K562 (cell line): Measurements from ENCODE around the gene RGS21. TPM values are rescaled to one million over a fixed set of nuclear protein-coding genes. Genes with fewer than 3 reads are reported as not detected.

Source experiments
- ATAC-seq: fragments of 200-7000 bp; cut with Tn5 transposase; 3 replicates; pipeline ENCODE4 v1.9.1; 2020; ENCODE audit warnings: moderate library complexity
- BruUV-seq: library from RNA; stranded (reverse); fragments of 400-500 nt; replicated peaks from 2 replicates; lab custom pipeline; 2021; lab: Mats Ljungman, UMichigan
- CTCF ChIA-PET: fragments of 300-600 bp; formaldehyde crosslinking; extraction: SDS; loops from one replicate; lab custom pipeline; 2021; ENCODE audit warnings: low intra/inter-chr PET ratio; lab: Yijun Ruan, JAX
- POLR2A ChIA-PET: fragments of 300-600, 350-650 bp; sonication (Branson Sonifier 250); formaldehyde crosslinking; extraction: SDS; loops from one replicate; lab custom pipeline; 2021; ENCODE audit warnings: antibody characterized with exemption, inconsistent platforms; lab: Yijun Ruan, JAX
- DNase-seq, 4 experiments: peaks; one replicate each; pipeline versions ENCODE4 v3.0.0 to v3.0.0-alpha.2; 2011 to 2018; ENCODE audit warnings: low spot score in 3 of 4, mixed read lengths in 3 of 4; ENCODE audit errors: extremely low read depth in 1 of 4
- FAIRE-seq: peaks from 2 replicates; lab custom pipeline; 2011; peaks lifted over from hg19 to GRCh38; lab: Jason Lieb, UNC
- H2AFZ ChIP-seq: 2 replicates; pipeline ENCODE4 v1.6.0; 2011; ENCODE audit warnings: low read depth, low read length, control low read depth, inconsistent platforms
- H3K27ac ChIP-seq: fragments of 200-600 bp; 3 replicates; pipeline ENCODE4 v1.8.0; 2011; ENCODE audit warnings: low read depth, mild to moderate bottlenecking, control low read depth, inconsistent platforms, low read length, moderate library complexity, mixed read lengths; ENCODE audit errors: extremely low read depth
- H3K27me3 ChIP-seq, 2 experiments: fragments of 300-600 bp in 1 of 2; 2 replicates in 1 of 2; 3 replicates in 1 of 2; pipeline versions ENCODE4 v1.6.0 to v1.8.0; 2011; ENCODE audit warnings: inconsistent platforms in 2 of 2, low read length in 2 of 2, mild to moderate bottlenecking in 1 of 2, mixed read lengths in 1 of 2, moderate library complexity in 1 of 2; ENCODE audit not compliant: control insufficient read depth in 2 of 2, insufficient read depth in 2 of 2
- H3K36me3 ChIP-seq: fragments of 300-600 bp; 3 replicates; pipeline ENCODE4 v1.8.0; 2011; ENCODE audit warnings: mild to moderate bottlenecking, low read length, inconsistent platforms; ENCODE audit not compliant: control insufficient read depth, insufficient read depth
- H3K4me1 ChIP-seq, 2 experiments: fragments of 200-600 bp in 1 of 2; replicated peaks in 1 of 2; 2 replicates in 1 of 2; 3 replicates in 1 of 2; pipeline versions ENCODE4 v1.5.1 to v1.8.0; 2011; ENCODE audit warnings: inconsistent platforms in 2 of 2, low read length in 2 of 2, mild to moderate bottlenecking in 1 of 2, mixed read lengths in 1 of 2, moderate library complexity in 1 of 2; ENCODE audit not compliant: control insufficient read depth in 2 of 2, insufficient read depth in 2 of 2
- H3K4me2 ChIP-seq: 2 replicates; pipeline ENCODE4 v1.6.1; 2011; ENCODE audit warnings: low read length, control low read depth, inconsistent platforms, mixed read lengths; ENCODE audit not compliant: insufficient read depth
- H3K4me3 ChIP-seq: fragments of 200-600 bp; sonication (generic), shearing (Covaris generic); 2 replicates; pipeline ENCODE4 v1.5.1; 2016; ENCODE audit warnings: control low read depth, inconsistent platforms
- H3K79me2 ChIP-seq: fragments of 200-600 bp; 3 replicates; pipeline ENCODE4 v1.8.0; 2011; ENCODE audit warnings: low read length, inconsistent platforms; ENCODE audit not compliant: control insufficient read depth, insufficient read depth
- H3K9ac ChIP-seq, 2 experiments: 2 replicates each; pipeline versions ENCODE4 v1.6.0 to v1.6.1; 2011; ENCODE audit warnings: low read depth in 2 of 2, low read length in 2 of 2, control low read depth in 1 of 2, inconsistent platforms in 1 of 2, mild to moderate bottlenecking in 1 of 2, mixed read lengths in 1 of 2; ENCODE audit not compliant: insufficient read depth in 1 of 2
- H3K9me1 ChIP-seq: one replicate; pipeline ENCODE4 v1.6.0; 2011; ENCODE audit warnings: inconsistent platforms, mild to moderate bottlenecking, low read length, moderate library complexity; ENCODE audit not compliant: control insufficient read depth, insufficient read depth
- H3K9me3 ChIP-seq: replicated peaks from 2 replicates; pipeline ENCODE4 v1.5.1; 2011; ENCODE audit warnings: low read depth, low read length, inconsistent platforms; ENCODE audit not compliant: control insufficient read depth, insufficient read depth
- H4K20me1 ChIP-seq: replicated peaks from 2 replicates; pipeline ENCODE4 v1.6.1; 2011; ENCODE audit warnings: low read length, inconsistent platforms, mixed read lengths; ENCODE audit not compliant: control insufficient read depth, insufficient read depth
- CBX2 ChIP-seq: fragments of 200-600 bp; sonication (generic); IDR thresholded peaks from one replicate; pipeline ENCODE4 v1.6.1; 2012; ENCODE audit warnings: mild to moderate bottlenecking, low read length, inconsistent platforms; ENCODE audit not compliant: insufficient read depth, poor library complexity, severe bottlenecking
- CCAR2 ChIP-seq: fragments of 200-400 bp; formaldehyde crosslinking; IDR thresholded peaks from 2 replicates; pipeline ENCODE4 v1.6.1; 2017; ENCODE audit warnings: mild to moderate bottlenecking, low read depth, low read length
- CREM ChIP-seq: IDR thresholded peaks from 2 replicates; pipeline ENCODE4 v1.6.1; 2014; ENCODE audit warnings: antibody characterized with exemption, low read depth
- ZFPM2 ChIP-seq: fragments of 250-450 bp; sonication (Bioruptor Pico); IDR thresholded peaks from 2 replicates; pipeline ENCODE4 v1.5.1; 2022; ENCODE audit warnings: mild to moderate bottlenecking
- ZNF449 ChIP-seq: fragments of 250-450 bp; sonication (Bioruptor Pico); IDR thresholded peaks from 2 replicates; pipeline ENCODE4 v1.8.0; 2022; ENCODE audit warnings: moderate library complexity, mild to moderate bottlenecking, inconsistent platforms
- WGBS: fragments of 100-300 bp; shearing (Covaris generic); methylation state at CpG from one replicate; pipeline ENCODE4 v1.1.6; 2016; ENCODE audit warnings: low coverage, mixed read lengths; ENCODE audit not compliant: insufficient coverage; ENCODE audit errors: missing lambda C conversion rate; 5-methylcytosine and 5-hydroxymethylcytosine counted together
- in situ Hi-C: fragments of 300-500 bp; cut with MboI; formaldehyde crosslinking; loops from 4 replicates; pipeline ENCODE4 v1.15.0; 2018; ENCODE audit warnings: inconsistent platforms, mixed read lengths
- intact Hi-C: fragments of 100-400 bp; cut with micrococcal nuclease; formaldehyde crosslinking; loops from 2 replicates; pipeline ENCODE4 v1.14.2; 2022
- polyA plus RNA-seq, 8 experiments: library from polyadenylated mRNA; depleted of rRNA in 4 of 8; stranded (reverse) in 5 of 8; unstranded in 3 of 8; fragments of >200 nt; fragmentation: Nextera tagmentation in 2 of 8; fragmentation: Illumina TruSeq in 1 of 8; extraction: Ambion mirVana in 2 of 8; extraction: Trizol in 1 of 8; gene quantifications; 2 replicates each; pipeline versions ENCODE4 v1.2.1 to v1.2.3, GENCODE V29; 2011 to 2014; ENCODE audit warnings: inconsistent platforms in 1 of 8, missing spikeins in 1 of 8
- total RNA-seq, 7 experiments: library from RNA; depleted of rRNA in 6 of 7; stranded (reverse); fragments of >200 nt in 6 of 7; fragmentation: Illumina TruSeq in 2 of 7; extraction: Trizol in 2 of 7; gene quantifications; 2 replicates each; pipeline versions ENCODE4 v1.2.1 to v1.2.3, GENCODE V29; 2011 to 2021; ENCODE audit warnings: low replicate concordance in 1 of 7

The RGS21 gene
- total and polyA plus RNA-seq, 9 of the 15 experiments (the other 6 are each of a cell fraction or from before 2014, with no cell fraction given) = not detected

GRCh38 chr1:192274588-192274987 is 42.2 kb upstream of the RGS21 start:
- Histone ChIP-seq H3K9ac (no peak overlapping the region), H3K9me3 (no peaks in the 10 kb centered on the region), H3K27ac (no peak overlapping the region), H3K4me3 (no peak overlapping the region), H3K4me1 (peaks cover 0 to 6% of the 10 kb centered on the region in 2 experiments; a peak in 2 of 5 replicates), H3K9me1 (no peaks in the 10 kb centered on the region), H3K4me2 (no peak overlapping the region), H3K36me3 (no peaks in the 10 kb centered on the region), H3K79me2 (no peaks in the 10 kb centered on the region), H4K20me1 (no peaks in the 10 kb centered on the region), H2AFZ (no peak overlapping the region), H3K27me3 (no peaks in the 10 kb centered on the region)
- intact Hi-C loops = no loop called here
- 54% methylated on average over 3 of the region's 3 CpGs for WGBS
- no TSS peak for BruUV-seq
- in situ Hi-C loops = no loop called here
- FAIRE-seq (no peak), DNase-seq (no peak), ATAC-seq (no peak)
- CTCF ChIA-PET = no interaction called here
- POLR2A ChIA-PET = interaction anchor here (1.2 kb wide), 1 partner anchor 23 kb away, joined by 3 read pairs; no protein-coding TSS in a partner anchor
- TF ChIP-seq CCAR2 (no peak), ZFPM2 (CRISPR knock-in tag) (no peak), ZNF449 (no peak), CREM (no peak), CBX2 (no peak)
